Neural cell (in vitro differentiated cells): ENCODE measurements around the gene RGS10. TPM values are rescaled to one million over a fixed set of nuclear protein-coding genes. Genes with fewer than 3 reads are reported as not detected.

ENCODE experiments used
- H2AFZ ChIP-seq: fragments of 200-600, 300-800 bp; sonication (generic), shearing (Covaris generic); 2 replicates; pipeline ENCODE4 v1.6.0; 2014; ENCODE audit warnings: low read depth, mild to moderate bottlenecking, antibody characterized with exemption, low read length, moderate library complexity
- H3F3A ChIP-seq: fragments of 200-600 bp; shearing (Covaris generic); 2 replicates; pipeline ENCODE4 v1.6.1; 2016; ENCODE audit warnings: mild to moderate bottlenecking, moderate library complexity, mixed read lengths, antibody characterized with exemption, low read length; ENCODE audit not compliant: insufficient read depth, poor library complexity, severe bottlenecking
- H3K27ac ChIP-seq: fragments of 200-600, 300-800 bp; sonication (generic), shearing (Covaris generic); 2 replicates; pipeline ENCODE4 v1.5.1; 2014; ENCODE audit warnings: mild to moderate bottlenecking, low read length, moderate library complexity
- H3K27me3 ChIP-seq: fragments of 300-800, 200-600 bp; sonication (generic), shearing (Covaris generic); 2 replicates; pipeline ENCODE4 v1.6.0; 2014; ENCODE audit warnings: mild to moderate bottlenecking, low read depth, low read length, moderate library complexity; ENCODE audit not compliant: insufficient read depth
- H3K36me3 ChIP-seq: fragments of 300-800, 200-600 bp; sonication (generic), shearing (Covaris generic); 2 replicates; pipeline ENCODE4 v1.5.1; 2014; ENCODE audit warnings: mild to moderate bottlenecking, antibody characterized with exemption, low read length, moderate library complexity; ENCODE audit not compliant: insufficient read depth
- H3K4me2 ChIP-seq: fragments of 300-800, 200-600 bp; sonication (generic), shearing (Covaris generic); 2 replicates; pipeline ENCODE4 v1.6.0; 2014; ENCODE audit warnings: mild to moderate bottlenecking, low read length
- H3K4me3 ChIP-seq: fragments of 300-800, 200-600 bp; sonication (generic), shearing (Covaris generic); 2 replicates; pipeline ENCODE4 v1.5.1; 2014; ENCODE audit warnings: mild to moderate bottlenecking, low read length, moderate library complexity
- H3K79me2 ChIP-seq: fragments of 200-600 bp; shearing (Covaris generic); replicated peaks from 2 replicates; pipeline ENCODE4 v1.6.0; 2014; ENCODE audit warnings: mild to moderate bottlenecking, low read length, moderate library complexity; ENCODE audit not compliant: insufficient read depth
- H3K9ac ChIP-seq: fragments of 300-800, 200-600 bp; sonication (generic), shearing (Covaris generic); 2 replicates; pipeline ENCODE4 v1.6.1; 2016; ENCODE audit warnings: mild to moderate bottlenecking, low read length, mixed read lengths
- H3K9me2 ChIP-seq: fragments of 200-600 bp; shearing (Covaris generic); 2 replicates; pipeline ENCODE4 v1.6.1; 2016; ENCODE audit warnings: mild to moderate bottlenecking, low read length, mixed read lengths; ENCODE audit not compliant: insufficient read depth
- H3K9me3 ChIP-seq: fragments of 200-600, 300-800 bp; sonication (generic), shearing (Covaris generic); 2 replicates; pipeline ENCODE4 v1.6.1; 2016; ENCODE audit warnings: mild to moderate bottlenecking, mixed run types, low read length, moderate library complexity, mixed read lengths
- H4K20me1 ChIP-seq: fragments of 200-600 bp; shearing (Covaris generic); 2 replicates; pipeline ENCODE4 v1.6.1; 2016; ENCODE audit warnings: mild to moderate bottlenecking, mixed run types; ENCODE audit not compliant: insufficient read depth
- EP300 ChIP-seq: fragments of 450-650 bp; conservative IDR thresholded peaks from 2 replicates; pipeline ENCODE4 v1.6.1; 2014; ENCODE audit warnings: antibody characterized with exemption, mild to moderate bottlenecking, moderate library complexity; ENCODE audit not compliant: poor library complexity, severe bottlenecking
- EZH2 ChIP-seq: fragments of 200-600, 300-800 bp; shearing (Covaris generic), sonication (generic); IDR thresholded peaks from 2 replicates; pipeline ENCODE4 v1.6.1; 2014; ENCODE audit warnings: antibody characterized with exemption, low read length, borderline replicate concordance, mild to moderate bottlenecking; ENCODE audit not compliant: insufficient read depth, poor library complexity, severe bottlenecking
- MXI1 ChIP-seq: fragments of 450-650 bp; conservative IDR thresholded peaks from 2 replicates; pipeline ENCODE4 v1.6.1; 2014; ENCODE audit warnings: antibody characterized with exemption, mild to moderate bottlenecking; ENCODE audit not compliant: poor library complexity, severe bottlenecking
- POLR2AphosphoS5 ChIP-seq: IDR thresholded peaks from 2 replicates; pipeline ENCODE4 v1.6.1; 2012
- RAD21 ChIP-seq: fragments of 450-650 bp; conservative IDR thresholded peaks from 2 replicates; pipeline ENCODE4 v1.6.1; 2014; ENCODE audit warnings: antibody characterized with exemption, mild to moderate bottlenecking, moderate library complexity
- REST ChIP-seq: IDR thresholded peaks from 2 replicates; pipeline ENCODE4 v1.6.1; 2012; ENCODE audit warnings: borderline replicate concordance
- SMC3 ChIP-seq: fragments of 450-650 bp; conservative IDR thresholded peaks from 2 replicates; pipeline ENCODE4 v1.6.1; 2014; ENCODE audit warnings: antibody characterized with exemption, mild to moderate bottlenecking, moderate library complexity; ENCODE audit not compliant: poor library complexity
- TAF1 ChIP-seq: IDR thresholded peaks from 2 replicates; pipeline ENCODE4 v1.6.1; 2012; ENCODE audit warnings: low read depth
- polyA plus RNA-seq: library from polyadenylated mRNA; depleted of rRNA; stranded (reverse); fragments of >200 nt; gene quantifications from 2 replicates; pipeline ENCODE4 v1.2.3, GENCODE V29; 2014
- TF ChIP-seq, protein P1 (sequence below): fragments of 450-650 bp; IDR thresholded peaks from 2 replicates; pipeline ENCODE4 v1.5.1; 2014; ENCODE audit warnings: antibody characterized with exemption, mild to moderate bottlenecking, moderate library complexity; ENCODE audit not compliant: poor library complexity, severe bottlenecking

Gene RGS10
- polyA plus RNA-seq, 1 donor from 2014 or later = 2.6 TPM

DNA sequence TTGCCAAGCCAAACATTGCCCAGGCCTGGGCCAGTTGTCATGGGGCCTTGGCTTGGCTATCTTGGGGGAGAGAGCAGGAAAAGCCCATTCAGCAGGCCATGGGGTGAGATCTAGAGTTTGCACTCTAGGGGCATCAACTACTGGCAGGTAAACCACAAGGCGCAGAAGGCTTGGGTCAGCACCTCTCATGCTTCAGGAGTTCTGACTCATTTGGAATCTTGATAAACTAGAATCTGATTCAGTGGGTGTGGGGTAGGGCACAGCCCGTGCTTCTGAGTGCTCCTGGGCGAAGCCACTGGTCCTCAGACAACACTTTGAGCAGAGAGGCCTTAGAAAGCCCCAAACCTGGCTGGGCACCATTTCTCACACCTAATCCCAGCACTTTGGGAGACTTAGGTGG, 81.1 kb downstream of the RGS10 start:
- no peak overlapping the region for H3K9ac ChIP-seq
- H3K36me3 ChIP-seq = no peaks in the 10 kb centered on the region

GRCh38 chr10:119460369-119461195, 81.9 kb downstream of the RGS10 start:
- Histone ChIP-seq H3K9me3 (no peaks in the 10 kb centered on the region), H2AFZ (no peak overlapping the region), H3K27me3 (no peaks in the 10 kb centered on the region), H3F3A (no peaks in the 10 kb centered on the region), H3K9me2 (no peaks in the 10 kb centered on the region), H4K20me1 (no peaks in the 10 kb centered on the region), H3K4me3 (no peak overlapping the region), H3K27ac (no peak overlapping the region), H3K9ac (no peak overlapping the region), H3K36me3 (no peaks in the 10 kb centered on the region), H3K4me2 (no peak overlapping the region), H3K79me2 (no peaks in the 10 kb centered on the region)
- TF ChIP-seq MXI1 (no peak), EZH2 (no peak), TAF1 (no peak), EP300 (no peak), REST (no peak), POLR2AphosphoS5 (no peak), SMC3 (no peak)

More for the DNA sequence above, 81.1 kb downstream of the RGS10 start:
- Histone ChIP-seq H3K4me2 (no peak overlapping the region), H3K4me3 (no peak overlapping the region), H3F3A (no peaks in the 10 kb centered on the region), H3K79me2 (no peaks in the 10 kb centered on the region), H3K9me2 (no peaks in the 10 kb centered on the region), H2AFZ (no peak overlapping the region), H3K27ac (no peak overlapping the region), H4K20me1 (no peaks in the 10 kb centered on the region), H3K27me3 (no peaks in the 10 kb centered on the region), H3K9me3 (no peaks in the 10 kb centered on the region)
- TF ChIP-seq POLR2AphosphoS5 = no peak
- TF ChIP-seq, protein P1, sequence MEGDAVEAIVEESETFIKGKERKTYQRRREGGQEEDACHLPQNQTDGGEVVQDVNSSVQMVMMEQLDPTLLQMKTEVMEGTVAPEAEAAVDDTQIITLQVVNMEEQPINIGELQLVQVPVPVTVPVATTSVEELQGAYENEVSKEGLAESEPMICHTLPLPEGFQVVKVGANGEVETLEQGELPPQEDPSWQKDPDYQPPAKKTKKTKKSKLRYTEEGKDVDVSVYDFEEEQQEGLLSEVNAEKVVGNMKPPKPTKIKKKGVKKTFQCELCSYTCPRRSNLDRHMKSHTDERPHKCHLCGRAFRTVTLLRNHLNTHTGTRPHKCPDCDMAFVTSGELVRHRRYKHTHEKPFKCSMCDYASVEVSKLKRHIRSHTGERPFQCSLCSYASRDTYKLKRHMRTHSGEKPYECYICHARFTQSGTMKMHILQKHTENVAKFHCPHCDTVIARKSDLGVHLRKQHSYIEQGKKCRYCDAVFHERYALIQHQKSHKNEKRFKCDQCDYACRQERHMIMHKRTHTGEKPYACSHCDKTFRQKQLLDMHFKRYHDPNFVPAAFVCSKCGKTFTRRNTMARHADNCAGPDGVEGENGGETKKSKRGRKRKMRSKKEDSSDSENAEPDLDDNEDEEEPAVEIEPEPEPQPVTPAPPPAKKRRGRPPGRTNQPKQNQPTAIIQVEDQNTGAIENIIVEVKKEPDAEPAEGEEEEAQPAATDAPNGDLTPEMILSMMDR = no peak
- TF ChIP-seq REST = no peak
- no peak for TF ChIP-seq TAF1
- no peak for TF ChIP-seq EP300
- TF ChIP-seq EZH2 = no peak
- no peak for TF ChIP-seq RAD21
- TF ChIP-seq MXI1 = no peak
- TF ChIP-seq SMC3 = no peak
